ENCODE results near the gene ADAMTS17. TPM values are rescaled to one million over a fixed set of nuclear protein-coding genes. Genes with fewer than 3 reads are reported as not detected.
"Not testable (repeated sequence)": the region's sequence is repeated elsewhere in the genome, so short reads cannot be mapped to it uniquely, and the experiment has no call there.

ADAMTS17 gene
- total and polyA plus RNA-seq, 4 experiments from 2014 or later: 2.1 to 6.2 (median 4.8) TPM

- peaks cover 0 to 3% (median 0%) of the 10 kb centered on the region in 8 donors for H3K9me3 Mint-ChIP-seq
- no peaks in the 10 kb centered on the region for H3K4me1 ChIP-seq (ENCODE audit: insufficient read depth, low read length)
- POLR2A ChIA-PET (ENCODE audit: partially characterized antibody): no interaction called here
- H3K9me3 ChIP-seq (ENCODE audit: control insufficient read depth in 1 of 2, low read length in 2 of 2): no peaks in the 10 kb centered on the region
- no peaks in the 10 kb centered on the region for H3K4me1 Mint-ChIP-seq
- no peaks in the 10 kb centered on the region for H3K36me3 ChIP-seq (ENCODE audit: insufficient read depth, low read length)
- DNase-seq: no peak
- H3K4me3 ChIP-seq (ENCODE audit: low read length in 2 of 2): no peak overlapping the region
- intact Hi-C loops (cut with micrococcal nuclease): no loop called here
- CTCF ChIA-PET (ENCODE audit: partially characterized antibody): no interaction called here
- no peak overlapping the region for H3K27ac ChIP-seq (ENCODE audit: low read depth, low read length)
- no peak overlapping the region for H3K4me3 Mint-ChIP-seq
- H3K27me3 Mint-ChIP-seq: no peaks in the 10 kb centered on the region
- H3K27me3 ChIP-seq (ENCODE audit: insufficient read depth, low read length): no peaks in the 10 kb centered on the region
- H3K36me3 Mint-ChIP-seq: peaks cover 3 to 13% of the 10 kb centered on the region in 2 donors
- no peak overlapping the region for H3K27ac Mint-ChIP-seq
These were observed 357.9 kb downstream of the ADAMTS17 start for GRCh38 chr15:99983886-99984286.

- Histone ChIP-seq H3K4me3 (ENCODE audit: low read length in 2 of 2) (no peak overlapping the region), H3K4me1 (ENCODE audit: insufficient read depth, low read length) (no peaks in the 10 kb centered on the region), H3K27me3 (ENCODE audit: insufficient read depth, low read length) (no peaks in the 10 kb centered on the region), H3K36me3 (ENCODE audit: insufficient read depth, low read length) (no peaks in the 10 kb centered on the region), H3K9me3 (ENCODE audit: control insufficient read depth in 1 of 2, low read length in 2 of 2) (no peaks in the 10 kb centered on the region), H3K27ac (ENCODE audit: low read depth, low read length) (no peak overlapping the region)
- H3K4me1 Mint-ChIP-seq: no peaks in the 10 kb centered on the region
- POLR2A ChIA-PET (ENCODE audit: partially characterized antibody): no interaction called here
- no peak overlapping the region for H3K4me3 Mint-ChIP-seq
- DNase-seq: no peak
- peaks cover 0 to 7% of the 10 kb centered on the region in 2 donors for H3K36me3 Mint-ChIP-seq
- intact Hi-C loops (cut with micrococcal nuclease): no loop called here
- no peaks in the 10 kb centered on the region for H3K27me3 Mint-ChIP-seq
- peaks cover 0 to 2% (median 0%) of the 10 kb centered on the region in 8 donors for H3K9me3 Mint-ChIP-seq
- H3K27ac Mint-ChIP-seq: no peak overlapping the region
- CTCF ChIA-PET (ENCODE audit: partially characterized antibody): no interaction called here
These were observed 358.4 kb downstream of the ADAMTS17 start for GRCh38 chr15:99983171-99983885.

DNA sequence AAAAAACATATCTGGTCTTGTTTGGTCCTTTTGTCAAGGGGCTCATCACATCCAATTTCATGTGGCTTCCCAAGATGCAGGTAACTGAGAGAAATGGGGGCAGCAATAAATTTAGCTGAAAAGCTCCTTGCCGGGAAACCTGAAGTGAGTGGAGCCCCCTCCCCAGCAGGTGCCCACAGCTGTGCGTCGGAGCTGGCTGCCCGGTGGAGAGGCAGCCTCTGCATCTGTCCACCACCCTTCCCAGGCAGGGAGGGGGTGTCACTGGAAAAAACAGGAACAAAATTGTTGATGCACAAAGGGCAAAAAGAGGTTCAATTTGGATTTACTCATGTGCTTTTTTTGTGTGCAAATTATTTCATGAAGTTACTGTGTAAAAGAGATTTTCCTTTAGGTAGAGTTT lies 359.1 kb downstream of the ADAMTS17 start:
- H3K27me3 Mint-ChIP-seq: no peaks in the 10 kb centered on the region
- H3K4me3 ChIP-seq (ENCODE audit: low read length in 2 of 2): no peak overlapping the region
- H3K4me1 ChIP-seq (ENCODE audit: insufficient read depth, low read length): no peaks in the 10 kb centered on the region
- DNase-seq: no peak
- no peaks in the 10 kb centered on the region for H3K27me3 ChIP-seq (ENCODE audit: insufficient read depth, low read length)
- H3K9me3 Mint-ChIP-seq: no peaks in the 10 kb centered on the region
- H3K27ac ChIP-seq (ENCODE audit: low read depth, low read length): no peak overlapping the region
- H3K36me3 Mint-ChIP-seq: peaks cover 0 to 3% of the 10 kb centered on the region in 2 donors
- intact Hi-C loops (cut with micrococcal nuclease): no loop called here
- no peaks in the 10 kb centered on the region for H3K9me3 ChIP-seq (ENCODE audit: control insufficient read depth in 1 of 2, low read length in 2 of 2)
- H3K4me3 Mint-ChIP-seq: no peak overlapping the region
- ChIA-PET CTCF (ENCODE audit: partially characterized antibody) (interaction anchor here (1.4 kb wide), 1 partner anchor 357 kb away, joined by 3 read pairs; no protein-coding TSS in a partner anchor), POLR2A (ENCODE audit: partially characterized antibody) (no interaction called here)
- no peaks in the 10 kb centered on the region for H3K4me1 Mint-ChIP-seq
- no peak overlapping the region for H3K27ac Mint-ChIP-seq
- no peaks in the 10 kb centered on the region for H3K36me3 ChIP-seq (ENCODE audit: insufficient read depth, low read length)

DNA sequence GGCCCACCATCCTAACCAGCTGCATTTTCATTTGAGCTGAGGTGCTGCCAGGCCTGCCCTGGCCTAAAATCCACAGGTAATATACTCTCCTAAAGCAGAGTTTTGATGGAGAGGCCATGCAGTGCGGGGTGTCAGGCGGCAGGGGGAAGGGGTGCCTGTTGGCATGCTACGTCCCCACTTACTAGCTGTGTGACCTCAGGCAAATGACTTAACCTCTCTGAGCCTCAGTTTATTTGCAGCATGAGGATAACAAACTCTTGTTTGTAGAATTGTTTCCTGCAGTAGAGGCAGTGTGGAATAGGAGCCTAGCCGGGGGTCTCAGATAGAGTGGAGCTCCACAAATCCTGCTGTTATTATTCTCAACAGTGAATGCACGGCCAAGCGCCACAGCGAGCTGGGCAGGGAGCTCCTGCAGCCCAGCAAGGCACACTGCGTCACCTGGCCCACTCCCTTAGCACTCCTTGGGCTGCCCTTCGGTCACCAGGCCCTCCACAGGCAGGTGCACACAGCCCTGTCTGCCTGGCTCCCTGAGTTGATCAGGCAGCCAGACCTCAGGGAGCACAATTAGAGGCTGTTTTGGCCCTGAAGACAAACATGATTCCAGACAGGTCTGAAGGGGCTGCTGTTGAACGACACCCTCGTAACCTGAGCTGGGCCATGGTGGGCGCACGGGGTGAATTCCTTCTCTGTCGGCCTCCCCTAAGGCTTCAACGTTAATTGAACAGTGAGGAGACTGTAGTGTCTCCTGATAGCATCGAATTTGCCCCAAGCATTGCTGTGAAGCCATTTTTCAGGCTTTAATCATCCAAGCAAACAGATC lies 359.7 kb downstream of the ADAMTS17 start:
- no peak for DNase-seq
- intact Hi-C loops (cut with micrococcal nuclease): no loop called here
- H3K27me3 ChIP-seq (ENCODE audit: insufficient read depth, low read length): no peaks in the 10 kb centered on the region
- no peak overlapping the region for H3K27ac Mint-ChIP-seq
- H3K4me3 ChIP-seq (ENCODE audit: low read length in 2 of 2): no peak overlapping the region
- H3K36me3 Mint-ChIP-seq: no peaks in the 10 kb centered on the region
- H3K9me3 Mint-ChIP-seq: no peaks in the 10 kb centered on the region
- H3K27me3 Mint-ChIP-seq: no peaks in the 10 kb centered on the region
- no peaks in the 10 kb centered on the region for H3K9me3 ChIP-seq (ENCODE audit: control insufficient read depth in 1 of 2, low read length in 2 of 2)
- no peaks in the 10 kb centered on the region for H3K4me1 ChIP-seq (ENCODE audit: insufficient read depth, low read length)
- H3K36me3 ChIP-seq (ENCODE audit: insufficient read depth, low read length): no peaks in the 10 kb centered on the region
- no peak overlapping the region for H3K27ac ChIP-seq (ENCODE audit: low read depth, low read length)
- no peaks in the 10 kb centered on the region for H3K4me1 Mint-ChIP-seq
- POLR2A ChIA-PET (ENCODE audit: partially characterized antibody): no interaction called here
- H3K4me3 Mint-ChIP-seq: no peak overlapping the region
- CTCF ChIA-PET (ENCODE audit: partially characterized antibody): interaction anchor here (1.4 kb wide), 1 partner anchor 357 kb away, joined by 3 read pairs; no protein-coding TSS in a partner anchor

GRCh38 chr15:99981191-99981647 lies 360.6 kb downstream of the ADAMTS17 start:
- Mint-ChIP-seq H3K4me3 (no peak overlapping the region), H3K36me3 (no peaks in the 10 kb centered on the region), H3K27me3 (no peaks in the 10 kb centered on the region), H3K9me3 (no peaks in the 10 kb centered on the region), H3K4me1 (no peaks in the 10 kb centered on the region), H3K27ac (peak overlapping the region in 1 of 7 donors; percentile 13)
- intact Hi-C loops (cut with micrococcal nuclease): no loop called here
- Histone ChIP-seq H3K9me3 (ENCODE audit: control insufficient read depth in 1 of 2, low read length in 2 of 2) (no peaks in the 10 kb centered on the region), H3K4me3 (ENCODE audit: low read length in 2 of 2) (no peak overlapping the region), H3K27ac (ENCODE audit: low read depth, low read length) (no peak overlapping the region), H3K4me1 (ENCODE audit: insufficient read depth, low read length) (no peaks in the 10 kb centered on the region), H3K27me3 (ENCODE audit: insufficient read depth, low read length) (no peaks in the 10 kb centered on the region), H3K36me3 (ENCODE audit: insufficient read depth, low read length) (no peaks in the 10 kb centered on the region)
- POLR2A ChIA-PET (ENCODE audit: partially characterized antibody): no interaction called here
- no peak for DNase-seq
- CTCF ChIA-PET (ENCODE audit: partially characterized antibody): interaction anchor here (1.4 kb wide), 1 partner anchor 358 kb away, joined by 3 read pairs; no protein-coding TSS in a partner anchor

DNA sequence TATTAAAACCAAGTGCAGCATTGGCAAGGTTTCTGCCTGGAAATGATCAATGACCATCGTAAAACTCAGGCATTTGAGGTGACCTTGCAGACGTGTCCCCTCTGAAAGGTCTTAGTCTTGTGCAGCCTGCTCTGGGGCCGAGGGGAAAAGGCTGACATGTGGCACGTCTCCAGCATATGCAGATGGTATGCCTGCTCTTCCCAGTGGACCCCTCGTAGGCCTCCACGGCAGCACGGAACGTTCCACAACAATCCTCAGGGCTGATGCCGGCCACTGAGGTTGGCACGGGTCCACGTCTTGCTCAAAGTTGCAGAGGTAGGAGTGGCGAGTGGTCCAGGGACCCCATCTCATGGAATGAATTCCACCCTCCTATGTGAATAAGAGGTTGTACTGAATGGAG lies 361.0 kb downstream of the ADAMTS17 start:
- intact Hi-C loops (cut with micrococcal nuclease): no loop called here
- H3K27ac Mint-ChIP-seq: no peak overlapping the region
- H3K4me1 ChIP-seq (ENCODE audit: insufficient read depth, low read length): no peaks in the 10 kb centered on the region
- no peaks in the 10 kb centered on the region for H3K36me3 ChIP-seq (ENCODE audit: insufficient read depth, low read length)
- ChIA-PET CTCF (ENCODE audit: partially characterized antibody) (no interaction called here), POLR2A (ENCODE audit: partially characterized antibody) (no interaction called here)
- H3K36me3 Mint-ChIP-seq: no peaks in the 10 kb centered on the region
- H3K4me3 ChIP-seq (ENCODE audit: low read length in 2 of 2): no peak overlapping the region
- H3K4me3 Mint-ChIP-seq: no peak overlapping the region
- H3K9me3 Mint-ChIP-seq: no peaks in the 10 kb centered on the region
- no peaks in the 10 kb centered on the region for H3K27me3 ChIP-seq (ENCODE audit: insufficient read depth, low read length)
- H3K27ac ChIP-seq (ENCODE audit: low read depth, low read length): no peak overlapping the region
- no peak for DNase-seq
- H3K9me3 ChIP-seq (ENCODE audit: control insufficient read depth in 1 of 2, low read length in 2 of 2): no peaks in the 10 kb centered on the region
- H3K4me1 Mint-ChIP-seq: no peaks in the 10 kb centered on the region
- no peaks in the 10 kb centered on the region for H3K27me3 Mint-ChIP-seq

DNA sequence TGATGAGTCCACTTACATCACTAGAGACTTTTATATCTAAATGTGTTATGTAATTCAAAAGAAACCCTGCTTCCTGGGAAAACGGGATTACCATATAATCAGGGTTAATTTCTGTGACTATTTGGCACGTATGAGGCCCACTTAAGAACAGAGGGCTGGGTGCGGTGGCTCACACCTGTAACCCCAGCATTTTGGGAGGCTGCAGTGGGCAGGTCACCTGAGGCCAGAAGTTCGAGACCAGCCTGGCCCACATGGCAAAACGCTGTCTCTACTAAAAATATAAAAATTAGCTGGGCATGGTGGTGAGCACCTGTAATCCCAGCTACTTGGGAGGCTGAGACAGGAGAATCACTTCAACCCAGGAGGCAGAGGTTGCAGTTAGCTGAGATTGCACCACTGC lies 361.9 kb downstream of the ADAMTS17 start:
- H3K27me3 ChIP-seq (ENCODE audit: insufficient read depth, low read length); POLR2A ChIA-PET (ENCODE audit: partially characterized antibody); H3K4me1 Mint-ChIP-seq; H3K9me3 ChIP-seq (ENCODE audit: control insufficient read depth in 1 of 2, low read length in 2 of 2); H3K27ac Mint-ChIP-seq; H3K27me3 Mint-ChIP-seq; H3K4me1 ChIP-seq (ENCODE audit: insufficient read depth, low read length); H3K4me3 ChIP-seq (ENCODE audit: low read length in 2 of 2); DNase-seq; H3K9me3 Mint-ChIP-seq; intact Hi-C loops (cut with micrococcal nuclease); H3K27ac ChIP-seq (ENCODE audit: low read depth, low read length); H3K36me3 ChIP-seq (ENCODE audit: insufficient read depth, low read length); H3K36me3 Mint-ChIP-seq; CTCF ChIA-PET (ENCODE audit: partially characterized antibody); H3K4me3 Mint-ChIP-seq: not testable (repeated sequence)

All from CD4-positive, alpha-beta memory T cell (primary cell).